Stimulated activated CD4-positive, alpha-beta T cell treated with anti-CD3 and anti-CD28 coated beads, TNF-alpha, amount 100 ng/mL, for 24 hours (primary cell): ENCODE measurements around the gene SLC12A2.

Source experiments
- DNase-seq, 3 experiments: peaks; one replicate each; pipeline ENCODE4 v3.0.0-alpha.2; 2020; ENCODE audit warnings: low read depth in 3 of 3

Gene SLC12A2

GRCh38 chr5:128225245-128226030 lies 141.9 kb downstream of the SLC12A2 start:
- no peak for DNase-seq

GRCh38 chr5:128228008-128228407 lies 144.4 kb downstream of the SLC12A2 start:
- DNase-seq: no peak

- no peak for DNase-seq
These were observed 145.0 kb downstream of the SLC12A2 start for GRCh38 chr5:128228521-128228920.

- DNase-seq: no peak
These were observed 151.5 kb downstream of the SLC12A2 start for GRCh38 chr5:128234928-128235641.

GRCh38 chr5:128236334-128236733 lies 152.8 kb downstream of the SLC12A2 start:
- no peak for DNase-seq

GRCh38 chr5:128237000-128237399 lies 153.4 kb downstream of the SLC12A2 start:
- DNase-seq: no peak

GRCh38 chr5:128237546-128237945 lies 154.0 kb downstream of the SLC12A2 start:
- no peak for DNase-seq
